Measurements from ENCODE around the gene PTPN23. TPM values are rescaled to one million over a fixed set of nuclear protein-coding genes. Genes with fewer than 3 reads are reported as not detected.
A peak's percentile ranks its signal among the peaks of the same experiment; 100 is the strongest.
"Not testable (repeated sequence)": the region's sequence is repeated elsewhere in the genome, so short reads cannot be mapped to it uniquely, and the experiment has no call there.

PTPN23 gene
- total and polyA plus RNA-seq, 5 donors from 2014 or later = 1.0 to 54.2 (median 2.7) TPM

GRCh38 chr3:47444103-47444502 lies 63.3 kb downstream of the PTPN23 start:
- Histone ChIP-seq H3K27ac (ENCODE audit: insufficient read depth, low read length, poor library complexity, severe bottlenecking) (no peak overlapping the region), H3K27me3 (ENCODE audit: control insufficient read depth, insufficient read depth, low read length) (no peaks in the 10 kb centered on the region), H3K4me1 (ENCODE audit: control insufficient read depth, insufficient read depth, low read length, poor library complexity, severe bottlenecking) (no peaks in the 10 kb centered on the region), H3K36me3 (ENCODE audit: control insufficient read depth, insufficient read depth, low read length) (peaks cover 31% of the 10 kb centered on the region), H3K9me3 (ENCODE audit: control insufficient read depth in 2 of 2, low read length in 2 of 2) (no peaks in the 10 kb centered on the region), H3K4me3 (ENCODE audit: low read depth, low read length) (no peak overlapping the region)
- Mint-ChIP-seq H3K4me3 (no peak overlapping the region), H3K9me3 (peaks cover 0 to 7% (median 0%) of the 10 kb centered on the region in 7 donors), H3K4me1 (peaks cover 14 to 32% (median 20%) of the 10 kb centered on the region in 4 donors), H3K27ac (peak overlapping the region in 1 of 3 donors; percentile 83), H3K27me3 (no peaks in the 10 kb centered on the region), H3K36me3 (peaks cover 22% of the 10 kb centered on the region)
- DNase-seq (no peak), ATAC-seq (ENCODE audit: low read depth in 2 of 2) (no peak)

DNA sequence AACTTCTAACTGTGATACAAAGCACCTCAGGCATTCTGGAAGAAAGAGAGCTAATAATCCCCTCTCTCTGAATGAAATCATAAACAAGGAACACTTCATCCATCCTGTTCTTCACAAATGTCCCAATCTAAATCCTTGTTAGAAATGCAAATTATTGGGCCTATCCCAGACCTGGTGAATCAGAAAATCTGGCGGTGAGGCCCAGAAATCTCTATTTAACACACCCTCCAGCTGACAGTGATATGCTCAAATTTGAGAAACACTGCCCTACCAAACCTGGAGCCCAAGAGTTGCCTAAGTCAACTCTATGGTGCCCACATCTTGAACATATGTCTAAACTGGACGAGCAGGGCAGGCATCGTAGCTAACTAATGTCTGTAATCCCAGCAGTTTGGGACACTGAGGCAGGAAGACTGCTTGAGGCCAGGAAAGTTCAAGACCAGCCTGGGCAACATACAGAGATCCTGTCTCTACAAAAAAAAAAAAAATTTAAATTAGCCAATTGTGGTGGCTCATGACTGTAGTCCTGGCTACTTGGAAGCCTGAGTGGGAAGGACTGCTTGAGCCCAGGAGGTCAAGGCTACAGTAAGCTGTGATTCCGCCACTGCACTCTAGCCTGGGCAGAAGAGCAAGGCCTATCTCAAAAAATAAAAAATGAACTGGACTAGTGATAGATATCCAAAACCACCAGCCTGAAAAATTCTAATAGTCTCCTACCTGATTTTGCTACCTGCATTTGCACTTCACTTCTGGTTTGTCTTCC lies 71.8 kb downstream of the PTPN23 start:
- no peaks in the 10 kb centered on the region for H3K4me1 ChIP-seq (ENCODE audit: control insufficient read depth, insufficient read depth, low read length, poor library complexity, severe bottlenecking)
- H3K4me3 Mint-ChIP-seq = no peak overlapping the region
- no peak overlapping the region for H3K4me3 ChIP-seq (ENCODE audit: low read depth, low read length)
- no peaks in the 10 kb centered on the region for H3K36me3 ChIP-seq (ENCODE audit: control insufficient read depth, insufficient read depth, low read length)
- peaks cover 33 to 51% (median 41%) of the 10 kb centered on the region in 4 donors for H3K4me1 Mint-ChIP-seq
- H3K27me3 ChIP-seq (ENCODE audit: control insufficient read depth, insufficient read depth, low read length) = no peaks in the 10 kb centered on the region
- no peak overlapping the region for H3K27ac ChIP-seq (ENCODE audit: insufficient read depth, low read length, poor library complexity, severe bottlenecking)
- DNase-seq (no peak), ATAC-seq (ENCODE audit: low read depth in 2 of 2) (no peak)
- peaks cover 0 to 11% (median 0%) of the 10 kb centered on the region in 7 donors for H3K9me3 Mint-ChIP-seq
- H3K36me3 Mint-ChIP-seq = no peaks in the 10 kb centered on the region
- no peaks in the 10 kb centered on the region for H3K27me3 Mint-ChIP-seq
- H3K27ac Mint-ChIP-seq = peak overlapping the region in 2 of 3 donors; percentile 57 to 75
- no peaks in the 10 kb centered on the region for H3K9me3 ChIP-seq (ENCODE audit: control insufficient read depth in 2 of 2, low read length in 2 of 2)

DNA sequence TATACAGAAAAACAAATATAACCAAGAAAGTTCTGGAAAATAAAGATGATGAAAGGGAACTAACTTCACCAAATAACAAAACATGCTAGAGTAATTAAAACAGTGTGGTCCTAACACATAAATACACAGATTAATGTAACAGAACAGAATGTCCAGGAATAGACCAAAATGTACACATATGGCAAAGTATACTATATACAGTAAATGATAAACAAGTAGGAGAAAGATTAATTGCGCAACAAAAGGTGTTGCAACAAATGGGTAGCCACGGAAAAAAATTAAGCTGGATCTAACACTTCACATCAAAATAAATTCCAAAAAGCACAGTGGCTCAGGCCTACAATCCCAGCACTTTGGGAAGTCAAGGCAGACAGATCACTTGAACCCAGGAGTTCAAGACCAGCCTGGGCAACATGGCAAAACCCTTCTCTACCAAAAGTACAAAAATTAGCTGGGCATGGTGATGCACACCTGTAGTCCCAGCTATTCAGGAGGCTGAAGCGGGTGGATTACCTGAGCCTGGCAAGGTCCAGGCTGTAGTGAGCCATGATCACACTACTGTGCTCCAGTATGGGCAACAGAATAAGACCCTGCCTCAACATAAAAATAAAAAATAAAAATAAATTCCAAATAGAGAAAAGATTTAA lies 75.1 kb downstream of the PTPN23 start:
- H3K9me3 ChIP-seq (ENCODE audit: control insufficient read depth in 2 of 2, low read length in 2 of 2) = no peaks in the 10 kb centered on the region
- no peaks in the 10 kb centered on the region for H3K27me3 ChIP-seq (ENCODE audit: control insufficient read depth, insufficient read depth, low read length)
- no peak overlapping the region for H3K27ac ChIP-seq (ENCODE audit: insufficient read depth, low read length, poor library complexity, severe bottlenecking)
- H3K4me1 ChIP-seq (ENCODE audit: control insufficient read depth, insufficient read depth, low read length, poor library complexity, severe bottlenecking) = no peaks in the 10 kb centered on the region
- no peaks in the 10 kb centered on the region for H3K36me3 ChIP-seq (ENCODE audit: control insufficient read depth, insufficient read depth, low read length)
- peaks cover 0 to 6% (median 3%) of the 10 kb centered on the region in 7 donors for H3K9me3 Mint-ChIP-seq
- H3K4me1 Mint-ChIP-seq = peaks cover 23 to 52% (median 31%) of the 10 kb centered on the region in 4 donors
- no peak overlapping the region for H3K4me3 ChIP-seq (ENCODE audit: low read depth, low read length)
- no peak overlapping the region for H3K27ac Mint-ChIP-seq
- no peak overlapping the region for H3K4me3 Mint-ChIP-seq
- DNase-seq = no peak
- no peak for ATAC-seq (ENCODE audit: low read depth in 2 of 2)
- H3K36me3 Mint-ChIP-seq = peaks cover 8% of the 10 kb centered on the region
- H3K27me3 Mint-ChIP-seq = no peaks in the 10 kb centered on the region

DNA sequence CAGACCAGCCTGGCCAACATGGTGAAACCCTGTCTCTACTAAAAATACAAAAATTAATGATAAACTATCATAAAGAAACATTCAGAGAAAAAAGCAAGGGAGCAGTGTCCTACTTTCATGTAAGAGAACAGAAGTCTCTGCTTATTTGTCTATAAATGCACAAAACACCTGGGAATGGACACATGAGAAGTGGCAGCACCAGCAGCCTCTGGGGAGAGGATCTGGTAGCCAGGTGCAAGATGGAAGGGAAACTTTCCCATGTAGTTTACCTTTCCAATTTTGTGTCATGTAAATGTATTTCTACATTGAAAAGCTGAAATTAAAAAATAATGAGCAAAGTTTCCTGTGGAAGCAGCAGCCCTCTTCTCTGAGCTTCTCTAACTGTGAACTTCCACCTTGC lies 76.2 kb downstream of the PTPN23 start:
- no peak overlapping the region for H3K4me3 ChIP-seq (ENCODE audit: low read depth, low read length)
- Mint-ChIP-seq H3K4me1 (peaks cover 20 to 53% (median 29%) of the 10 kb centered on the region in 4 donors), H3K4me3 (no peak overlapping the region)

DNA sequence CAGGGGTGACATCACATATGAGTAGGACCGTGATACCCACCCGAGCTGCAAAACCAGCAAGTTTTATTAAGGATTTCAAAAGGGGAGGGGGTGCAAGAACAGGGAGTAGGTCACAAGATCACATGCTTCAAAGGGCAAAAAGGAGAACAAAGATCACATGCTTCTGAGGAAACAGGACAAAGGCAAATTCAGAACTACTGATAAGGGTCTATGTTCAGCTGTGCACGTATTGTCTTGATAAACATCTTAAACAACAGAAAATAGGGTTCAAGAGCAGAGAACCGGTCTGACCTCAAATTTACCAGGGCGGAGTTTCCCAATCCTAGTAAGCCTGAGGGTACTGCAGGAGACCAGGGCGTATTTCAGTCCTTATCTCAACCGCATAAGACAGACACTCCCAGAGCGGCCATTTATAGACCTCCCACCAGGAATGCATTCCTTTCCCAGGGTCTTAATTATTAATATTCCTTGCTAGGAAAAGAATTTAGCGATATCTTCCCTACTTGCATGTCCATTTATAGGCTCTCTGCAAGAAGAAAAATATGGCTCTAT lies 78.8 kb downstream of the PTPN23 start:
- H3K27me3 Mint-ChIP-seq; H3K9me3 ChIP-seq (ENCODE audit: control insufficient read depth in 2 of 2, low read length in 2 of 2); H3K4me3 Mint-ChIP-seq; H3K4me1 ChIP-seq (ENCODE audit: control insufficient read depth, insufficient read depth, low read length, poor library complexity, severe bottlenecking); H3K27me3 ChIP-seq (ENCODE audit: control insufficient read depth, insufficient read depth, low read length); ATAC-seq (ENCODE audit: low read depth in 2 of 2); H3K9me3 Mint-ChIP-seq; H3K27ac Mint-ChIP-seq; H3K36me3 ChIP-seq (ENCODE audit: control insufficient read depth, insufficient read depth, low read length); H3K27ac ChIP-seq (ENCODE audit: insufficient read depth, low read length, poor library complexity, severe bottlenecking); DNase-seq; H3K4me3 ChIP-seq (ENCODE audit: low read depth, low read length): not testable (repeated sequence)
- peaks cover 18 to 47% (median 31%) of the 10 kb centered on the region in 4 donors for H3K4me1 Mint-ChIP-seq
- H3K36me3 Mint-ChIP-seq = peaks cover 21% of the 10 kb centered on the region

More for the DNA sequence above, 76.2 kb downstream of the PTPN23 start:
- Mint-ChIP-seq H3K27ac (peak overlapping the region in 1 of 3 donors; percentile 62), H3K9me3 (peaks cover 0 to 6% (median 3%) of the 10 kb centered on the region in 7 donors), H3K36me3 (peaks cover 12% of the 10 kb centered on the region), H3K27me3 (no peaks in the 10 kb centered on the region)
- Histone ChIP-seq H3K36me3 (ENCODE audit: control insufficient read depth, insufficient read depth, low read length) (peaks cover 2% of the 10 kb centered on the region), H3K27me3 (ENCODE audit: control insufficient read depth, insufficient read depth, low read length) (no peaks in the 10 kb centered on the region), H3K4me1 (ENCODE audit: control insufficient read depth, insufficient read depth, low read length, poor library complexity, severe bottlenecking) (no peaks in the 10 kb centered on the region), H3K9me3 (ENCODE audit: control insufficient read depth in 2 of 2, low read length in 2 of 2) (no peaks in the 10 kb centered on the region), H3K27ac (ENCODE audit: insufficient read depth, low read length, poor library complexity, severe bottlenecking) (no peak overlapping the region)
- no peak for DNase-seq
- no peak for ATAC-seq (ENCODE audit: low read depth in 2 of 2)

Other genes with a start within 250 kb of the PTPN23 start
- 93.7 TPM for gene SETD2, start 216.9 kb upstream of the PTPN23 start, total RNA-seq
- gene SETD2, start 216.9 kb upstream of the PTPN23 start, polyA plus RNA-seq = 10 to 100 TPM; 10.4 to 12.3 (median 11.1) TPM
- gene KIF9, start 98.2 kb upstream of the PTPN23 start, total RNA-seq = 5.4 TPM
- gene KIF9, start 98.2 kb upstream of the PTPN23 start, polyA plus RNA-seq = 1 to 10 TPM; 3.7 to 4.6 (median 4.0) TPM
- 48.9 TPM for gene KLHL18, start 98.1 kb upstream of the PTPN23 start, total RNA-seq
- 10 to 100 TPM; 11.0 to 16.0 (median 14.7) TPM for gene KLHL18, start 98.1 kb upstream of the PTPN23 start, polyA plus RNA-seq
- 92.4 TPM for gene SCAP, start 94.9 kb downstream of the PTPN23 start, total RNA-seq
- gene SCAP, start 94.9 kb downstream of the PTPN23 start, polyA plus RNA-seq = 10 to 100 TPM; 43.2 to 47.9 (median 45.8) TPM
- gene ELP6, start 132.7 kb downstream of the PTPN23 start, total RNA-seq = 18.4 TPM
- gene ELP6, start 132.7 kb downstream of the PTPN23 start, polyA plus RNA-seq = 10 to 100 TPM; 33.2 to 54.1 (median 45.2) TPM
- not detected for gene CSPG5, start 197.8 kb downstream of the PTPN23 start, total RNA-seq
- under 1 TPM in 1 of 4 donors, not detected in 3; 0.25 TPM for gene CSPG5, start 197.8 kb downstream of the PTPN23 start, polyA plus RNA-seq

All from CD4-positive, CD25-positive, alpha-beta regulatory T cell (primary cell).